HL-60/S4 (cell line): ENCODE measurements around the gene ZFR.
"Not testable (repeated sequence)": the region's sequence is repeated elsewhere in the genome, so short reads cannot be mapped to it uniquely, and the experiment has no call there.

Experiments
- in situ Hi-C: fragments of 300-500 bp; cut with MboI; formaldehyde crosslinking; loops from 2 replicates; pipeline ENCODE4 v1.14.3; 2022; ENCODE audit warnings: low sequenced_read_pairs

ZFR gene

DNA sequence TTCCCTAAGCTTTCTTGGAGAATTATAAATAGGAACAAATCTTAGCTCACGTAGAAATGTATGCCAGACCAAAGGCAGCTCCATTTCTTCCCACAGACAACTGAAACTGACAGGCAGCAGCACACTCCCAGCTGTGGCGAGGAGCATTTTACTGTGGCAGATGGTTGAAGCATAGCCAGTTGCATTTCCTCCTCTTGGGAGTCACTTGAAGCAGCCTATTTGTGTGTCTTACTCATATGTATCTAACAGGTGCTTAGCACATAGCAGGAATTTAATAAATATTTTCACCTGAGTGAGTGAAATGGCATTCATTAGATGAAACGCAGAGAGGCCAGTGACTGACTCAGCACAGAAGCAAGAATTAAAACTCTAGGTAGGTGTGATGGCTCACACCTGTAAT lies 119.5 kb downstream of the ZFR start:
- in situ Hi-C loops = no loop called here

DNA sequence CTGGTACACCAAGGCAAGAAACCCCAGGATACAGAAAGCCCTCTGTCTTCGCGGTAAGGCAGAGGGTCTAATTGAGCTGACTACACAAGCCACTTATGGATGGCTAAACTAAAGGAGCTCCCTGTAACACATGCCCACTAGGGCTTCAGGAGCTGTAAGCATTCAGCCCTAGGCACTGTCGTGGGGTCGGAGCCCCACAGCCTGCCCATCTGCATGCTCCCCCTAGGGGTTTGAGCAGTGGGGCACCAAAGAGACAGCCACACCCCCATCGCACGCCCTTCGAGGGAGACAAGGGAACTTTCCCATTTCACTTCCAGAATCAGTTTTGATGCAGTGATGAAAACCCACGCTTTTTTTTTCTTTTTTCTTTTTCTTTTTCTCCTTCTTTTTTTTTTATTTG lies 120.8 kb downstream of the ZFR start:
- in situ Hi-C loops = no loop called here

DNA sequence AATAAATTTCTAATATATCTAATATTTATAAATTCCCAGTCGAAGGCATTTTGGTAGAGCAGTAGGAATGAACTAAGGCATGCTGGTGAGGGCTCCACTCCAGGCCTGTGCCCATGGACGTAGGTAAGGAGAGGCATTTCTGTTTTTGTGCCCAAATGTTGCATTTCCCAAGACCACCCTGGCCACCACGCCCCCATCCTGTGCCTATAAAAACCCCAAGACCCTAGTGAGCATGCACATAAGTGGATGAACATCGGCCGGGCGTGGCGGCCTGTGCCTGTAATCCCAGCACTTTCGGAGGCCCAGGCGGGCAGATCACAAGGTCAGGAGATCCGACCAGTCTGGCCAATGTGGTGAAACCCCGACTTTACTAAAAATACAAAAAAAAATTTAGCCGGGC lies 121.7 kb downstream of the ZFR start:
- in situ Hi-C loops = no loop called here

- in situ Hi-C loops = not testable (repeated sequence)
These were observed 122.8 kb downstream of the ZFR start for GRCh38 chr5:32321787-32322186.

DNA sequence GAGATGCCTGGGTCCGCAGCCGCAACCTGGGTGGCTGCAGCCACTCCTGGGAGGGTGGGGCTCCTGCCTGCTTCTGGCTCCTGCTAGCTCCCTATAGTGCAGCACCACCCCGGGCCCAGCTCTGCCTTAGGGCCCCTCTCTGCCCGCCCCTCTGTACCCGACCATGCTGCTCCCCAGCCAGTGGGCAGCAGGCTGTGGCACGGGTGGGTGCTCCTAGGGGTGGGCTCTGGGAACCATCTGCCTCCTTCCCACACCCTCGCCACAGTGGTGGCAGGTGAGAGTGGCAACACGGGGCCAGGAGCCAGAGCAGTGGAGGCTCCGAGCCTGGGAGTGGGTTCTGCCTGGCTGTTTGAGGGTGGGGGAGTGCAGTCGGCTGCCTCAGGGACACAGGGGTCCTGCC lies 124.0 kb downstream of the ZFR start:
- in situ Hi-C loops = no loop called here

GRCh38 chr5:32319926-32320543 lies 124.5 kb downstream of the ZFR start:
- in situ Hi-C loops = no loop called here

- in situ Hi-C loops = no loop called here
These were observed 125.1 kb downstream of the ZFR start for GRCh38 chr5:32319392-32319791.

- in situ Hi-C loops = no loop called here
These were observed 127.5 kb downstream of the ZFR start for GRCh38 chr5:32317041-32317440.

- in situ Hi-C loops = no loop called here
These were observed 129.1 kb downstream of the ZFR start for GRCh38 chr5:32315221-32316014.

GRCh38 chr5:32314658-32315057 lies 129.9 kb downstream of the ZFR start:
- in situ Hi-C loops = no loop called here

GRCh38 chr5:32314152-32314488 lies 130.4 kb downstream of the ZFR start:
- in situ Hi-C loops = not testable (repeated sequence)

GRCh38 chr5:32312595-32313332 lies 131.8 kb downstream of the ZFR start, which contains the start of gene MTMR12:
MTMR12 (minus strand) TSS chr5:32312939; CDS start chr5:32312838, 101 bp downstream.
- in situ Hi-C loops = no loop called here

- in situ Hi-C loops = no loop called here
These were observed 132.3 kb downstream of the ZFR start for GRCh38 chr5:32312197-32312594.

DNA sequence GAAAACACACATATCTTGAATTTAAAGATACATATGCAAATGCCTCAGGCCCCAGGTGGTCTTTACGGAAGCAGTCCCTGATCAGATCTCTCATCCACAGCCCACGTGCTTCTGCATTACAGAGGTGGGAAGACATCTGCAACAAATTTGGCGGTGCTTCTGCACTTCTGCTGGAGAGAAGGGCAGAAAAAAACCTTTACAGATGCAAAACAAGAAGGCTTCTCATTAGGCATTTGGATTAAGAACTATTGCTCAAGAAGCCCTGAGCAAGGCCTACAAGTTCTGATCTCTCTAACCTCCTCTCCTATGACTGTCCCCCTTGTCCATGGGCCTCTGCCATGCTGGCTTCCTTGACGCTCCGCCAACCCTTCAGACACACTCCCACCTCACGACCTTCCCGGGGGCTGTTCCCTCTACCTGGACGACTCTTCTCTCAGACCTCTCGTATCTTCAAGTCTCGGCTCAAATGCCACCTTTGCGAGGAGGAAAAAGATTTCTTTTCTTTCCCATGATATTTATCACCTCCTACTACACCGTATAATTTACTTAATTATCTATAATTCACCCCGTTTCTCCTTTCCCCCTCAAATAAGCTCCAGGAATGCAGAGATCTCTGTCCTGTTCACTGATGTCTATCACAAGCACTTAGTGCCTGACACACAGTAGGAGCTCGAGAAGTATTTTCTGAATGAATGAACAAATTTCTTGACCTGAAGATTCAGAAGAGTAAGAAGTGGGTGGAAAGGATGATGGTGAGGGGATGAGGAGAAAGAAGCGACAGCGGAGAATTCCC lies 132.9 kb downstream of the ZFR start:
- in situ Hi-C loops = no loop called here

- in situ Hi-C loops = no loop called here
These were observed 134.8 kb downstream of the ZFR start for GRCh38 chr5:32309761-32310160.

DNA sequence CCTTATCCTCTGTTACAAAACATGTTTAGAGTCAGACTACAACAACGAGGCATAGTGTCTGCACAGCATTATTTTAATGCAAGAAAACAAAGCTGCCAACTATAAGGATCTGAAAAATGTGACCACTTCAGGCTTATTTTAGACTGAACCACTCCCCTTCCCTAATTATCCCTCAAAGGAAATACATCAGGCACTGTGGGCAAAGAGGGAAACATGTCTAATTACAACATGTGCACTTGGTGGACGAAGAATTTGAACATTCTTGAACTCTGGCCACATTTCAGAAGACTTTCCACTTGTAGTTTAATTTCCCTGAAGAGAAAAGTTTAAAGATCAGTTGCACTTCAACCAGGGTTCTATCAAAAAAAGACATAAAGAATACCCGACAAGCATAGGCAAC lies 135.6 kb downstream of the ZFR start:
- in situ Hi-C loops = no loop called here

DNA sequence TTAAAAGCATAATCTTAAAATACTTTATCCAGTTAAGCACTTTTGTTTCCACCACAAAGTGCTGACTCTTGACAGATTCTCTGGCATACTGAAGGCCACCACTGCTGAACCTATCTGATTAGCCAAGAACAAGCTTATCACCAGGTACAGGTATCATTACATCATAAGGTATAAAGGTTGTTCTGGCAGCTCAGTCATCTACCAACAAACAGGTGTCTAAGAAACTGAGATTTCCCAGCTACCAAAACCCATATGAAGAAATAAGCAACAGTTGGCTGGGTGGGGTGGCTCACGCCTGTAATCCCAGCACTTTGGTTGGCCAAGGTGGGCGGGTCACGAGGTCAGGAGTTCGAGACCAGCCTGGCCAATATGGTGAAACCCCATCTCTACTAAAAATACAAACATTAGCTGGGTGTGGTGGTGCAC lies 136.8 kb downstream of the ZFR start:
- in situ Hi-C loops = no loop called here

GRCh38 chr5:32304622-32305021 lies 139.9 kb downstream of the ZFR start:
- in situ Hi-C loops = no loop called here
